ENCODE results near the gene SPATA1. TPM values are rescaled to one million over a fixed set of nuclear protein-coding genes. Genes with fewer than 3 reads are reported as not detected.

SPATA1 gene
- total RNA-seq, 4 donors from 2014 or later: 0.13 TPM; not detected in 3

GRCh38 chr1:84605157-84605556, 99.0 kb downstream of the SPATA1 start:
- no peak for DNase-seq (ENCODE audit: low spot score in 2 of 2)
- TF ChIP-seq CTCF (IDR thresholded peaks at IDR 0.05) (no peak), POLR2A (IDR thresholded peaks at IDR 0.05) (no peak)
- intact Hi-C loops (cut with DNase I; ENCODE audit: low total_unique reads): loop anchor here (5.0 to 10.0 kb wide), 2 partner anchors 163 to 470 kb away; no protein-coding TSS in a partner anchor
- WGBS, 2 donors: 92 to 100% methylated on average over 1 of the region's 1 CpG
- no peak overlapping the region for H3K4me3 ChIP-seq (ENCODE audit: low read depth, poor library complexity, severe bottlenecking)

GRCh38 chr1:84606977-84607376, 100.8 kb downstream of the SPATA1 start:
- 82 to 88% methylated on average over 5 of the region's 5 CpGs for WGBS, 2 donors
- no peak overlapping the region for H3K4me3 ChIP-seq (ENCODE audit: low read depth, poor library complexity, severe bottlenecking)
- TF ChIP-seq POLR2A (IDR thresholded peaks at IDR 0.05): no peak
- no peak for TF ChIP-seq CTCF (IDR thresholded peaks at IDR 0.05)
- no peak for DNase-seq (ENCODE audit: low spot score in 2 of 2)
- intact Hi-C loops (cut with DNase I; ENCODE audit: low total_unique reads): loop anchor here (5.0 to 10.0 kb wide), 2 partner anchors 165 to 472 kb away; no protein-coding TSS in a partner anchor

GRCh38 chr1:84611091-84611490, 104.9 kb downstream of the SPATA1 start:
- 0 to 56% methylated on average over 1 of the region's 1 CpG for WGBS, 2 donors
- no peak overlapping the region for H3K4me3 ChIP-seq (ENCODE audit: low read depth, poor library complexity, severe bottlenecking)
- TF ChIP-seq CTCF (IDR thresholded peaks at IDR 0.05) (no peak), POLR2A (IDR thresholded peaks at IDR 0.05) (no peak)
- no peak for DNase-seq (ENCODE audit: low spot score in 2 of 2)
- intact Hi-C loops (cut with DNase I; ENCODE audit: low total_unique reads): no loop called here

GRCh38 chr1:84611796-84612195, 105.6 kb downstream of the SPATA1 start:
- WGBS, 2 donors: 33 to 36% methylated on average over 3 of the region's 3 CpGs
- no peak for TF ChIP-seq CTCF (IDR thresholded peaks at IDR 0.05)
- no peak for TF ChIP-seq POLR2A (IDR thresholded peaks at IDR 0.05)
- intact Hi-C loops (cut with DNase I; ENCODE audit: low total_unique reads): no loop called here
- no peak overlapping the region for H3K4me3 ChIP-seq (ENCODE audit: low read depth, poor library complexity, severe bottlenecking)
- no peak for DNase-seq (ENCODE audit: low spot score in 2 of 2)

- WGBS, 2 donors: 43 to 60% methylated on average over 2 of the region's 2 CpGs
- intact Hi-C loops (cut with DNase I; ENCODE audit: low total_unique reads): no loop called here
- DNase-seq (ENCODE audit: low spot score in 2 of 2): no peak
- no peak for TF ChIP-seq CTCF (IDR thresholded peaks at IDR 0.05)
- TF ChIP-seq POLR2A (IDR thresholded peaks at IDR 0.05): no peak
- no peak overlapping the region for H3K4me3 ChIP-seq (ENCODE audit: low read depth, poor library complexity, severe bottlenecking)
Measured at GRCh38 chr1:84613026-84613425, 106.8 kb downstream of the SPATA1 start.

GRCh38 chr1:84613887-84614286, 107.7 kb downstream of the SPATA1 start:
- intact Hi-C loops (cut with DNase I; ENCODE audit: low total_unique reads): no loop called here
- no peak for DNase-seq (ENCODE audit: low spot score in 2 of 2)
- TF ChIP-seq CTCF (IDR thresholded peaks at IDR 0.05): no peak
- no peak for TF ChIP-seq POLR2A (IDR thresholded peaks at IDR 0.05)
- H3K4me3 ChIP-seq (ENCODE audit: low read depth, poor library complexity, severe bottlenecking): no peak overlapping the region
- 93% methylated on average over 2 of the region's 2 CpGs for WGBS, 2 donors

Data from lower leg skin (tissue), 4 donors.